H1 (cell line): ENCODE data around the gene ZNF155. TPM values are rescaled to one million over a fixed set of nuclear protein-coding genes. Genes with fewer than 3 reads are reported as not detected.

Source experiments
- CTCF ChIA-PET: fragments of 300-600 bp; sonication (Branson Sonifier 250); formaldehyde crosslinking; loops from one replicate; lab custom pipeline; 2021; ENCODE audit not compliant: partially characterized antibody; lab: Charles Lee
- POLR2A ChIA-PET: fragments of 300-600 bp; sonication (Branson Sonifier 250); formaldehyde crosslinking; loops from one replicate; lab custom pipeline; 2021; ENCODE audit warnings: inconsistent platforms; ENCODE audit not compliant: partially characterized antibody; lab: Charles Lee
- DNase-seq, 2 experiments: peaks; one replicate each; pipeline versions ENCODE4 v3.0.0 to v3.0.0-alpha.2; 2010 to 2022; ENCODE audit warnings: low spot score in 2 of 2, low read depth in 1 of 2, mixed read lengths in 1 of 2
- FAIRE-seq: peaks from 2 replicates; lab custom pipeline; 2011; peaks lifted over from hg19 to GRCh38; lab: Jason Lieb, UNC
- H2AFZ ChIP-seq: 2 replicates; pipeline ENCODE4 v1.8.1; 2012; ENCODE audit warnings: low read length, inconsistent platforms
- H2AK5ac ChIP-seq: 2 replicates; pipeline ENCODE4 v1.6.1; 2013; ENCODE audit warnings: low read depth, low read length
- H2BK120ac ChIP-seq: replicated peaks from 2 replicates; pipeline ENCODE3; 2013; ENCODE audit warnings: low read depth, low read length, inconsistent platforms
- H2BK12ac ChIP-seq: 2 replicates; pipeline ENCODE4 v1.6.1; 2013; ENCODE audit warnings: low read depth, low read length
- H2BK15ac ChIP-seq: 2 replicates; pipeline ENCODE4 v1.6.1; 2013; ENCODE audit warnings: low read length
- H2BK20ac ChIP-seq: 2 replicates; pipeline ENCODE4 v1.6.1; 2013; ENCODE audit warnings: low read length
- H2BK5ac ChIP-seq: 2 replicates; pipeline ENCODE4 v1.6.1; 2013; ENCODE audit warnings: low read depth, low read length
- H3K14ac ChIP-seq: 2 replicates; pipeline ENCODE4 v1.6.1; 2013; ENCODE audit warnings: inconsistent platforms; ENCODE audit not compliant: insufficient read length
- H3K18ac ChIP-seq: 2 replicates; pipeline ENCODE4 v1.6.1; 2013; ENCODE audit warnings: low read length; ENCODE audit errors: extremely low read depth
- H3K23ac ChIP-seq: 2 replicates; pipeline ENCODE4 v1.6.1; 2013; ENCODE audit warnings: inconsistent platforms; ENCODE audit not compliant: insufficient read length
- H3K23me2 ChIP-seq: 2 replicates; pipeline ENCODE4 v1.6.1; 2013; ENCODE audit warnings: low read depth, low read length
- H3K27ac ChIP-seq: 2 replicates; pipeline ENCODE4 v1.6.1; 2011; ENCODE audit warnings: low read depth, low read length, inconsistent platforms
- H3K27me3 ChIP-seq, 4 experiments: replicated peaks in 1 of 4; 1 replicate in 1 of 4; 2 replicates in 3 of 4; pipeline versions ENCODE4 v1.6.1 to v1.8.1; 2011 to 2013; ENCODE audit warnings: low read length in 3 of 4, mild to moderate bottlenecking in 3 of 4, inconsistent platforms in 2 of 4, mixed read lengths in 2 of 4, moderate library complexity in 1 of 4; ENCODE audit not compliant: control insufficient read depth in 3 of 4, insufficient read depth in 3 of 4; ENCODE audit errors: extremely low read depth in 1 of 4
- H3K36me3 ChIP-seq, 4 experiments: 2 replicates each; pipeline versions ENCODE4 v1.6.1 to v1.8.1; 2011 to 2013; ENCODE audit warnings: mild to moderate bottlenecking in 4 of 4, low read length in 3 of 4, moderate library complexity in 2 of 4, control low read depth in 1 of 4, inconsistent platforms in 1 of 4; ENCODE audit not compliant: insufficient read depth in 4 of 4, control insufficient read depth in 2 of 4
- H3K4ac ChIP-seq: replicated peaks from 2 replicates; pipeline ENCODE3; 2013; ENCODE audit warnings: low read length, low read depth, mixed read lengths, inconsistent platforms; ENCODE audit not compliant: insufficient read length
- H3K4me1 ChIP-seq, 4 experiments: replicated peaks in 1 of 4; 1 replicate in 1 of 4; 2 replicates in 3 of 4; pipeline versions ENCODE4 v1.6.1 to v1.8.1; 2011 to 2013; ENCODE audit warnings: low read length in 3 of 4, inconsistent platforms in 2 of 4, mixed read lengths in 1 of 4; ENCODE audit not compliant: insufficient read depth in 4 of 4, control insufficient read depth in 3 of 4
- H3K4me2 ChIP-seq, 2 experiments: 2 replicates each; pipeline versions ENCODE4 v1.6.1 to v1.8.1; 2011 to 2013; ENCODE audit warnings: low read depth in 2 of 2, low read length in 2 of 2, control low read depth in 1 of 2, inconsistent platforms in 1 of 2, mild to moderate bottlenecking in 1 of 2; ENCODE audit not compliant: insufficient read depth in 1 of 2
- H3K4me3 ChIP-seq, 4 experiments: fragments of 200-600, 300-600 bp in 1 of 4; sonication (generic), shearing (Covaris generic), sonication (Bioruptor Twin) in 1 of 4; 2 replicates each; pipeline versions ENCODE4 v1.5.1 to v1.8.1; 2011 to 2016; ENCODE audit warnings: low read length in 4 of 4, low read depth in 3 of 4, control low read depth in 2 of 4, inconsistent platforms in 2 of 4, mild to moderate bottlenecking in 2 of 4, mixed read lengths in 1 of 4, moderate library complexity in 1 of 4; ENCODE audit not compliant: insufficient read depth in 2 of 4; ENCODE audit errors: extremely low read depth in 1 of 4
- H3K56ac ChIP-seq: replicated peaks from 2 replicates; pipeline ENCODE3; 2013; ENCODE audit warnings: low read depth, mild to moderate bottlenecking, mixed read lengths, low read length, inconsistent platforms; ENCODE audit not compliant: insufficient read length
- H3K79me1 ChIP-seq: 2 replicates; pipeline ENCODE4 v1.6.1; 2013; ENCODE audit warnings: low read depth, low read length, control low read depth
- H3K79me2 ChIP-seq, 2 experiments: 2 replicates each; pipeline versions ENCODE4 v1.6.1 to v1.8.1; 2012 to 2013; ENCODE audit warnings: low read length in 2 of 2, mild to moderate bottlenecking in 2 of 2, inconsistent platforms in 1 of 2; ENCODE audit not compliant: insufficient read depth in 2 of 2, control insufficient read depth in 1 of 2
- H3K9ac ChIP-seq, 4 experiments: replicated peaks in 1 of 4; 1 replicate in 1 of 4; 2 replicates in 3 of 4; pipeline versions ENCODE4 v1.6.1 to v1.8.1; 2011 to 2013; ENCODE audit warnings: low read depth in 3 of 4, low read length in 3 of 4, control low read depth in 2 of 4, mild to moderate bottlenecking in 2 of 4, moderate library complexity in 2 of 4, inconsistent platforms in 1 of 4; ENCODE audit errors: extremely low read depth in 1 of 4
- H3K9me3 ChIP-seq, 2 experiments: 2 replicates each; pipeline versions ENCODE4 v1.6.1 to v1.8.1; 2012 to 2013; ENCODE audit warnings: mild to moderate bottlenecking in 2 of 2, moderate library complexity in 2 of 2, control low read depth in 1 of 2, inconsistent platforms in 1 of 2, low read depth in 1 of 2, low read length in 1 of 2, mixed read lengths in 1 of 2; ENCODE audit not compliant: insufficient read depth in 2 of 2
- H4K20me1 ChIP-seq, 2 experiments: replicated peaks in 1 of 2; 2 replicates each; pipeline versions ENCODE3 to v1.8.1; 2011 to 2013; ENCODE audit warnings: inconsistent platforms in 2 of 2, low read length in 2 of 2, mild to moderate bottlenecking in 1 of 2; ENCODE audit not compliant: insufficient read depth in 2 of 2, control insufficient read depth in 1 of 2
- H4K5ac ChIP-seq: 2 replicates; pipeline ENCODE4 v1.6.1; 2013; ENCODE audit warnings: low read length, low read depth, mixed read lengths, inconsistent platforms; ENCODE audit not compliant: insufficient read length
- H4K8ac ChIP-seq: 2 replicates; pipeline ENCODE4 v1.8.0; 2013; ENCODE audit warnings: mild to moderate bottlenecking, moderate library complexity, low read length, inconsistent platforms; ENCODE audit not compliant: insufficient read depth; ENCODE audit errors: extremely low read depth
- H4K91ac ChIP-seq: replicated peaks from 2 replicates; pipeline ENCODE3; 2013; ENCODE audit warnings: low read length, mixed read lengths, inconsistent platforms; ENCODE audit not compliant: insufficient read length
- ATF3 ChIP-seq: IDR thresholded peaks from 2 replicates; pipeline ENCODE4 v1.6.1; 2011; ENCODE audit warnings: low read depth, mild to moderate bottlenecking, low read length; ENCODE audit not compliant: insufficient read depth
- CHD1 ChIP-seq: IDR thresholded peaks from 2 replicates; pipeline ENCODE4 v1.6.1; 2012; ENCODE audit warnings: low read depth, low read length, improper control_type of control experiment
- EZH2 ChIP-seq: fragments of 200-600 bp; sonication (generic); IDR thresholded peaks from 2 replicates; pipeline ENCODE4 v1.7.1; 2012; ENCODE audit warnings: low read depth, mild to moderate bottlenecking, moderate library complexity, low read length, inconsistent platforms; ENCODE audit not compliant: severe bottlenecking
- JUN ChIP-seq: IDR thresholded peaks from 2 replicates; pipeline ENCODE4 v1.6.1; 2011; ENCODE audit warnings: low read depth, mild to moderate bottlenecking, improper control_type of control experiment, low read length
- NANOG ChIP-seq: IDR thresholded peaks from 2 replicates; pipeline ENCODE4 v1.6.1; 2011; ENCODE audit warnings: low read length, low read depth, mild to moderate bottlenecking, inconsistent platforms; ENCODE audit not compliant: insufficient read depth, poor library complexity, severe bottlenecking
- PHF8 ChIP-seq: fragments of 200-600 bp; sonication (generic); conservative IDR thresholded peaks from 2 replicates; pipeline ENCODE4 v1.7.1; 2012; ENCODE audit warnings: low read depth, mild to moderate bottlenecking, inconsistent platforms, low read length, moderate library complexity
- POLR2A ChIP-seq, 2 experiments: IDR thresholded peaks; 1 replicate in 1 of 2; 2 replicates in 1 of 2; pipeline ENCODE4 v1.6.1; 2011; ENCODE audit warnings: low read depth in 2 of 2, low read length in 2 of 2, mild to moderate bottlenecking in 2 of 2; ENCODE audit errors: control extremely low read depth in 1 of 2
- RBBP5 ChIP-seq: IDR thresholded peaks from 2 replicates; pipeline ENCODE4 v1.7.1; 2012; ENCODE audit warnings: low read depth, mild to moderate bottlenecking, inconsistent platforms, low read length, moderate library complexity, borderline replicate concordance
- RXRA ChIP-seq: IDR thresholded peaks from 2 replicates; pipeline ENCODE4 v1.6.1; 2011; ENCODE audit warnings: low read depth, mild to moderate bottlenecking, low read length, moderate library complexity; ENCODE audit not compliant: insufficient read depth
- TAF1 ChIP-seq: IDR thresholded peaks from 2 replicates; pipeline ENCODE4 v1.6.1; 2011; ENCODE audit warnings: mild to moderate bottlenecking, low read depth, low read length
- WGBS, 2 experiments: shearing (Covaris generic) in 1 of 2; methylation state at CpG; one replicate each; pipeline versions ENCODE4 v1.1.6 to v1.1.7; 2013 to 2015; ENCODE audit warnings: low lambda C conversion rate in 2 of 2, mixed read lengths in 2 of 2, inconsistent platforms in 1 of 2, low coverage in 1 of 2, missing lambda C conversion rate in 1 of 2; ENCODE audit not compliant: insufficient replicate concordance in 2 of 2, insufficient coverage in 1 of 2, insufficient read length in 1 of 2; ENCODE audit errors: extremely low coverage in 1 of 2, missing lambda C conversion rate in 1 of 2; 5-methylcytosine and 5-hydroxymethylcytosine counted together
- polyA plus RNA-seq, 7 experiments: library from polyadenylated mRNA; depleted of rRNA in 3 of 7; stranded (reverse) in 5 of 7; unstranded in 2 of 7; fragments of >200 nt in 5 of 7; fragments of 200-250 nt in 2 of 7; gene quantifications; 1 replicate in 5 of 7; 2 replicates in 1 of 7; 4 replicates in 1 of 7; pipeline versions ENCODE4 v1.2.1 to v1.2.3, GENCODE V29; 2011 to 2013; ENCODE audit warnings: missing spikeins in 2 of 7, mixed read lengths in 2 of 7
- total RNA-seq: library from RNA; stranded (reverse); fragmentation: NEBNext Ultra II Directional; extraction: Animal tissue kit (Norgen Biotek cat#: 25700); gene quantifications from 2 replicates; pipeline ENCODE4 v1.2.1, GENCODE V29; 2021
- TF ChIP-seq, protein P1 (sequence below): IDR thresholded peaks from 2 replicates; pipeline ENCODE4 v1.6.1; 2012; ENCODE audit warnings: inconsistent platforms

ZNF155 gene
- total and polyA plus RNA-seq, 2 of the 8 experiments (the other 6 are each of a cell fraction or from before 2014, with no cell fraction given) = 3.1 to 9.0 TPM

DNA sequence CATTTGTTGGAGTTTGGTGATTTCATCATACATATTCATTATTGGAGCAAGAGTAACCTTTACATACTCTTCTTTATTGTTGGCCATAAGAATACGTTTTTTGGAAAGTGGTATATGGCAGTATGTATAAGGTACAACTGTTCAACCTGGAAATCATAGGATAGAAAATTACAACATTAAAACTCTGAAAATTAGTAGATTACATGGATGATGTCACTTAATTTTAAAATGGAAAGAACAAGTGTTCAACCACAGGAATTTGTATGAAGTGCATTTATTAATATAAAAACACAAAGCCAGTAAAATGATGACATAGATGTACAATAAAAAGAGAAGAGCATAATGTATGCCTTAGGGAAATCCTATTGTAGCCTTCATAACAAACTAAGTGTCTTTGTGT is 7.3 kb upstream of the ZNF155 start:
- H2BK15ac ChIP-seq = no peak overlapping the region
- H3K9me3 ChIP-seq = peaks cover 36 to 46% of the 10 kb centered on the region in 2 experiments; a peak in 3 of 4 replicates
- no peak overlapping the region for H4K91ac ChIP-seq
- H3K56ac ChIP-seq = no peak overlapping the region
- no peak overlapping the region for H2BK120ac ChIP-seq
- no peak overlapping the region for H3K23ac ChIP-seq
- H2BK5ac ChIP-seq = no peak overlapping the region
- ChIA-PET CTCF (no interaction called here), POLR2A (no interaction called here)
- no peaks in the 10 kb centered on the region for H3K4me1 ChIP-seq
- no peaks in the 10 kb centered on the region for H3K23me2 ChIP-seq
- no peak overlapping the region for H2BK20ac ChIP-seq
- H2AK5ac ChIP-seq = no peak overlapping the region
- no peak overlapping the region for H3K4me3 ChIP-seq
- H2BK12ac ChIP-seq = no peak overlapping the region
- no peak overlapping the region for H3K4me2 ChIP-seq
- no peaks in the 10 kb centered on the region for H4K20me1 ChIP-seq
- H3K27ac ChIP-seq = no peak overlapping the region
- H3K79me1 ChIP-seq = no peaks in the 10 kb centered on the region
- no peak overlapping the region for H4K5ac ChIP-seq
- 86% methylated on average over 1 of the region's 1 CpG; no CpG with 5 or more reads in 1 of the 2 experiments for WGBS, 2 experiments
- H3K27me3 ChIP-seq = no peaks in the 10 kb centered on the region
- H3K4ac ChIP-seq = no peak overlapping the region
- no peaks in the 10 kb centered on the region for H3K79me2 ChIP-seq
- H3K14ac ChIP-seq = no peak overlapping the region
- H3K36me3 ChIP-seq = no peaks in the 10 kb centered on the region
- no peak overlapping the region for H3K18ac ChIP-seq
- FAIRE-seq (no peak), DNase-seq (no peak)
- H3K9ac ChIP-seq = no peak overlapping the region
- no peak overlapping the region for H2AFZ ChIP-seq
- no peak overlapping the region for H4K8ac ChIP-seq
- TF ChIP-seq POLR2A (IDR thresholded peaks at IDR 0.05; ENCODE audit: control extremely low read depth in 1 of 2, low read depth in 2 of 2, low read length in 2 of 2) (no peak), PHF8 (no peak), EZH2 (no peak), RBBP5 (no peak), JUN (no peak), RXRA (no peak), NANOG (no peak), CHD1 (no peak), ATF3 (no peak), TAF1 (no peak)
- TF ChIP-seq, protein P1, sequence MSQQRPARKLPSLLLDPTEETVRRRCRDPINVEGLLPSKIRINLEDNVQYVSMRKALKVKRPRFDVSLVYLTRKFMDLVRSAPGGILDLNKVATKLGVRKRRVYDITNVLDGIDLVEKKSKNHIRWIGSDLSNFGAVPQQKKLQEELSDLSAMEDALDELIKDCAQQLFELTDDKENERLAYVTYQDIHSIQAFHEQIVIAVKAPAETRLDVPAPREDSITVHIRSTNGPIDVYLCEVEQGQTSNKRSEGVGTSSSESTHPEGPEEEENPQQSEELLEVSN = no peak
